ENCODE data around the gene SSB. TPM values are rescaled to one million over a fixed set of nuclear protein-coding genes. Genes with fewer than 3 reads are reported as not detected.
A peak's percentile ranks its signal among the peaks of the same experiment; 100 is the strongest.

Gene SSB
- total and polyA plus RNA-seq, 2 of the 13 experiments (the other 11 are each of a cell fraction or from before 2014, with no cell fraction given), result 109 to 208 TPM

- TF ChIP-seq ZNF318 (CRISPR knock-in tag; IDR thresholded peaks at IDR 0.05) (peak; percentile 91), TCF12 (IDR thresholded peaks at IDR 0.05) (no peak), TCF12 (CRISPR knock-in tag; IDR thresholded peaks at IDR 0.05) (no peak; the same call in 1 of the 2 replicates), ZNF83 (CRISPR knock-in tag; IDR thresholded peaks at IDR 0.05; ENCODE audit: borderline replicate concordance) (no peak), ZBTB10 (CRISPR knock-in tag; IDR thresholded peaks at IDR 0.05; ENCODE audit: borderline replicate concordance) (no peak), U2AF2 (IDR thresholded peaks at IDR 0.05; ENCODE audit: low read depth, low read length) (0 out of 2 replicates have a peak, but pooled peaks have one; percentile 48), MIER3 (CRISPR knock-in tag; IDR thresholded peaks at IDR 0.05; ENCODE audit: borderline replicate concordance) (peak; percentile 79; the same call in 1 of the 2 replicates), FOXA1 (IDR thresholded peaks at IDR 0.05) (no peak), FOXA1 (CRISPR knock-in tag; IDR thresholded peaks at IDR 0.05) (peak; percentile 46), ZGPAT (CRISPR knock-in tag; IDR thresholded peaks at IDR 0.05) (peak; percentile 82)
These were observed 26.0 kb downstream of the SSB start, which contains the start of gene METTL5 (continued) for GRCh38 chr2:169824373-169825333.

Data from HepG2 (cell line).